ENCODE data around the gene VOPP1. TPM values are rescaled to one million over a fixed set of nuclear protein-coding genes. Genes with fewer than 3 reads are reported as not detected.

The VOPP1 gene
- total and polyA plus RNA-seq, 9 of the 15 experiments (the other 6 are each of a cell fraction or from before 2014, with no cell fraction given), result 8.2 to 45.8 (median 31.2) TPM

- TF ChIP-seq ZFP91 (CRISPR knock-in tag; IDR thresholded peaks at IDR 0.05), result no peak
- TF ChIP-seq PHTF2 (CRISPR knock-in tag; IDR thresholded peaks at IDR 0.05), result no peak
Measured at GRCh38 chr7:55558962-55559920, 13.1 kb downstream of the VOPP1 start (continued).

GRCh38 chr7:55557666-55558188 lies 14.6 kb downstream of the VOPP1 start:
- peaks cover 29% of the 10 kb centered on the region; the same call in 1 of the 2 replicates for H4K20me1 ChIP-seq (replicated peaks; ENCODE audit: control insufficient read depth, insufficient read depth, low read length)
- no peaks in the 10 kb centered on the region for H3K27me3 ChIP-seq (ENCODE audit: control insufficient read depth in 2 of 2, insufficient read depth in 2 of 2, low read length in 2 of 2)
- peaks cover 10% of the 10 kb centered on the region; the same call in 2 of the 3 replicates for H3K36me3 ChIP-seq (ENCODE audit: control insufficient read depth, insufficient read depth, low read length)
- in situ Hi-C loops (cut with MboI) (no loop called here), intact Hi-C loops (cut with micrococcal nuclease) (no loop called here)
- peak; percentile 48 for FAIRE-seq
- no peaks in the 10 kb centered on the region for H3K9me3 ChIP-seq (replicated peaks; ENCODE audit: control insufficient read depth, insufficient read depth, low read depth, low read length)
- no peaks in the 10 kb centered on the region for H3K9me1 ChIP-seq (ENCODE audit: control insufficient read depth, insufficient read depth, low read length)
- H3K79me2 ChIP-seq (ENCODE audit: control insufficient read depth, insufficient read depth, low read length), result peaks cover 48% of the 10 kb centered on the region
- H3K27ac ChIP-seq (ENCODE audit: extremely low read depth, low read depth, low read length), result no peak overlapping the region
- ChIA-PET POLR2A (interaction anchor here (1.0 kb wide), 1 partner anchor 24 kb away, joined by 4 read pairs; no protein-coding TSS in a partner anchor), CTCF (ENCODE audit: low intra/inter-chr PET ratio) (no interaction called here)
- H3K4me2 ChIP-seq (ENCODE audit: insufficient read depth, low read length), result no peak overlapping the region; the same call in 1 of the 2 replicates
- no peak overlapping the region for H3K4me3 ChIP-seq
- peak; percentile 84 for ATAC-seq
- 21% methylated on average over 7 of the region's 7 CpGs for WGBS (ENCODE audit: insufficient coverage, low coverage, missing lambda C conversion rate)
- H2AFZ ChIP-seq (ENCODE audit: low read depth, low read length), result no peak overlapping the region
- BruUV-seq (replicated peaks), result no TSS peak
- H3K9ac ChIP-seq (ENCODE audit: insufficient read depth in 1 of 2, low read depth in 2 of 2, low read length in 2 of 2), result no peak overlapping the region
- peak in 2 of 4 experiments; percentile 49 to 63 for DNase-seq (ENCODE audit: extremely low read depth in 1 of 4, low spot score in 3 of 4)
- H3K4me1 ChIP-seq (replicated peaks in 1 of 2; ENCODE audit: control insufficient read depth in 2 of 2, insufficient read depth in 2 of 2, low read length in 2 of 2), result peaks cover 15 to 25% of the 10 kb centered on the region in 2 experiments
- TF ChIP-seq TCF7L2 (IDR thresholded peaks at IDR 0.05; ENCODE audit: low read depth, low read length), result no peak
- no peak for TF ChIP-seq CBX5 (IDR thresholded peaks at IDR 0.05; ENCODE audit: borderline replicate concordance, low read depth)
- TF ChIP-seq TCF15 (CRISPR knock-in tag; IDR thresholded peaks at IDR 0.05), result no peak
- peak; percentile 66 for TF ChIP-seq TCF3 (CRISPR knock-in tag; IDR thresholded peaks at IDR 0.05)
- 0 out of 2 replicates have a peak, but pooled peaks have one; percentile 18 for TF ChIP-seq VEZF1 (CRISPR knock-in tag; IDR thresholded peaks at IDR 0.05)
- 0 out of 2 replicates have a peak, but pooled peaks have one; percentile 16 for TF ChIP-seq GATA2 (CRISPR knock-in tag; IDR thresholded peaks at IDR 0.05)
- TF ChIP-seq KDM2B (CRISPR knock-in tag; IDR thresholded peaks at IDR 0.05), result no peak
- no peak for TF ChIP-seq GTF2B (IDR thresholded peaks at IDR 0.05; ENCODE audit: extremely low read depth, insufficient read length)
- TF ChIP-seq CCAR2 (IDR thresholded peaks at IDR 0.05; ENCODE audit: low read depth, low read length), result no peak
- 0 out of 2 replicates have a peak, but pooled peaks have one; percentile 23 for TF ChIP-seq CBFA2T3 (IDR thresholded peaks at IDR 0.05)
